ENCODE results near the gene AIFM2. TPM values are rescaled to one million over a fixed set of nuclear protein-coding genes. Genes with fewer than 3 reads are reported as not detected.

AIFM2 gene
- total and polyA plus RNA-seq, 4 donors = 5.0 to 20.3 (median 9.7) TPM

DNA sequence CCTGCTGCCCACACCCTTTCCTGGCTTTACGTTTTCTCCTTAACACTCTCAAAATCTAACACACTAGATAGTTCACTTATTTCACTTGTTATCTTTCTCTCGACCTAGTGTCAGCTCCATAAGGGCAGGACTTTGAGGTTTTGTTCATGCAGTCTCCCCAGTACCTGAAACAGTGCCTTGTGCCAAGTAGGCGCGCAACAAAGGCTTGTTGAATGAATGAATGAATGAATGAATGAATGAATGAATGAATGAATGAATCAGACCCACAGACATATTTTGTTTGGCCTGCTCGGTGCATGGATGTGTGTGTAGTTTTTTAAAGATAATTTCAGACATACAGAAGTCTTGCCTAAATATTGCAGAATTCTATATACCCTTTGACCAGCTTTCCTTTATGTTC is 7.7 kb upstream of the AIFM2 start:
- no peak for DNase-seq (ENCODE audit: low spot score)
- Histone ChIP-seq H3K9ac (ENCODE audit: low read depth in 1 of 2, low read length in 2 of 2) (no peak overlapping the region), H3K4me1 (ENCODE audit: control insufficient read depth in 4 of 4, insufficient read depth in 4 of 4, low read length in 3 of 4) (peaks cover 3 to 7% (median 6%) of the 10 kb centered on the region in 4 donors), H3K27me3 (ENCODE audit: control insufficient read depth in 4 of 4, insufficient read depth in 4 of 4, low read length in 3 of 4) (no peaks in the 10 kb centered on the region), H3K4me3 (ENCODE audit: low read depth in 1 of 3, low read length in 3 of 3) (no peak overlapping the region), H3K9me3 (ENCODE audit: control insufficient read depth in 4 of 4, low read length in 3 of 4) (no peaks in the 10 kb centered on the region), H3K27ac (ENCODE audit: low read depth in 1 of 2, low read length in 2 of 2) (no peak overlapping the region), H3K36me3 (ENCODE audit: control insufficient read depth in 4 of 4, insufficient read depth in 3 of 4, low read depth in 1 of 4, low read length in 3 of 4) (peaks cover 0 to 6% (median 2%) of the 10 kb centered on the region in 4 donors)
- no peak for TF ChIP-seq FOXA1 (IDR thresholded peaks at IDR 0.05)
- TF ChIP-seq RXRA (IDR thresholded peaks at IDR 0.05) = no peak
- TF ChIP-seq, protein P1, sequence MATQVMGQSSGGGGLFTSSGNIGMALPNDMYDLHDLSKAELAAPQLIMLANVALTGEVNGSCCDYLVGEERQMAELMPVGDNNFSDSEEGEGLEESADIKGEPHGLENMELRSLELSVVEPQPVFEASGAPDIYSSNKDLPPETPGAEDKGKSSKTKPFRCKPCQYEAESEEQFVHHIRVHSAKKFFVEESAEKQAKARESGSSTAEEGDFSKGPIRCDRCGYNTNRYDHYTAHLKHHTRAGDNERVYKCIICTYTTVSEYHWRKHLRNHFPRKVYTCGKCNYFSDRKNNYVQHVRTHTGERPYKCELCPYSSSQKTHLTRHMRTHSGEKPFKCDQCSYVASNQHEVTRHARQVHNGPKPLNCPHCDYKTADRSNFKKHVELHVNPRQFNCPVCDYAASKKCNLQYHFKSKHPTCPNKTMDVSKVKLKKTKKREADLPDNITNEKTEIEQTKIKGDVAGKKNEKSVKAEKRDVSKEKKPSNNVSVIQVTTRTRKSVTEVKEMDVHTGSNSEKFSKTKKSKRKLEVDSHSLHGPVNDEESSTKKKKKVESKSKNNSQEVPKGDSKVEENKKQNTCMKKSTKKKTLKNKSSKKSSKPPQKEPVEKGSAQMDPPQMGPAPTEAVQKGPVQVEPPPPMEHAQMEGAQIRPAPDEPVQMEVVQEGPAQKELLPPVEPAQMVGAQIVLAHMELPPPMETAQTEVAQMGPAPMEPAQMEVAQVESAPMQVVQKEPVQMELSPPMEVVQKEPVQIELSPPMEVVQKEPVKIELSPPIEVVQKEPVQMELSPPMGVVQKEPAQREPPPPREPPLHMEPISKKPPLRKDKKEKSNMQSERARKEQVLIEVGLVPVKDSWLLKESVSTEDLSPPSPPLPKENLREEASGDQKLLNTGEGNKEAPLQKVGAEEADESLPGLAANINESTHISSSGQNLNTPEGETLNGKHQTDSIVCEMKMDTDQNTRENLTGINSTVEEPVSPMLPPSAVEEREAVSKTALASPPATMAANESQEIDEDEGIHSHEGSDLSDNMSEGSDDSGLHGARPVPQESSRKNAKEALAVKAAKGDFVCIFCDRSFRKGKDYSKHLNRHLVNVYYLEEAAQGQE (IDR thresholded peaks at IDR 0.05) = no peak
- no peak for TF ChIP-seq TAF1 (conservative IDR thresholded peaks at IDR 0.05)
- no peak for TF ChIP-seq RAD21 (IDR thresholded peaks at IDR 0.05)
- TF ChIP-seq, protein P2, sequence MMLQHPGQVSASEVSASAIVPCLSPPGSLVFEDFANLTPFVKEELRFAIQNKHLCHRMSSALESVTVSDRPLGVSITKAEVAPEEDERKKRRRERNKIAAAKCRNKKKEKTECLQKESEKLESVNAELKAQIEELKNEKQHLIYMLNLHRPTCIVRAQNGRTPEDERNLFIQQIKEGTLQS (IDR thresholded peaks at IDR 0.05) = no peak
- no peak for TF ChIP-seq GABPA (IDR thresholded peaks at IDR 0.05 in 1 of 2, conservative IDR thresholded peaks at IDR 0.05 in 1 of 2)
- no peak for TF ChIP-seq JUND (IDR thresholded peaks at IDR 0.05)
- TF ChIP-seq NR2F2 (IDR thresholded peaks at IDR 0.05) = no peak
- no peak for TF ChIP-seq YY1 (IDR thresholded peaks at IDR 0.05)
- WGBS = 83% methylated on average over 5 of the region's 5 CpGs

DNA sequence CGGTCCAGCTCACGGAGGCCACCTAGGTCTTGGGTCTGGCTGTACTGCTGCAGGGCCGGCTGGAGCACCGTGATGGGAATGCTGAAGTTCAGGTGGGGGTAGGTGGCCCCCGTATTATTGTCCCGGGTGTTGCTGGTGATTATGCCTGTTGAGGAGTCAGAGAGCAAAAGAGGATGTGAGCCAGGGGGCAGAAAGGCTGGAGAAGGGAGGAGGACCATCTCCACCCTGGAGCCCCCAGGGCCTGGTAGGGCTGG is 7.3 kb upstream of the AIFM2 start:
- peaks cover 0 to 6% (median 2%) of the 10 kb centered on the region in 4 donors for H3K36me3 ChIP-seq (ENCODE audit: control insufficient read depth in 4 of 4, insufficient read depth in 3 of 4, low read depth in 1 of 4, low read length in 3 of 4)
- no peak overlapping the region for H3K4me3 ChIP-seq (ENCODE audit: low read depth in 1 of 3, low read length in 3 of 3)
- no peaks in the 10 kb centered on the region for H3K9me3 ChIP-seq (ENCODE audit: control insufficient read depth in 4 of 4, low read length in 3 of 4)
- H3K27me3 ChIP-seq (ENCODE audit: control insufficient read depth in 4 of 4, insufficient read depth in 4 of 4, low read length in 3 of 4) = no peaks in the 10 kb centered on the region
- H3K9ac ChIP-seq (ENCODE audit: low read depth in 1 of 2, low read length in 2 of 2) = no peak overlapping the region
- WGBS = 95% methylated on average over 6 of the region's 6 CpGs
- TF ChIP-seq HNF4A (conservative IDR thresholded peaks at IDR 0.05) (no peak), NR2F2 (IDR thresholded peaks at IDR 0.05) (no peak), JUND (IDR thresholded peaks at IDR 0.05) (no peak), GABPA (IDR thresholded peaks at IDR 0.05 in 1 of 2, conservative IDR thresholded peaks at IDR 0.05 in 1 of 2) (no peak), YY1 (IDR thresholded peaks at IDR 0.05) (no peak), RAD21 (IDR thresholded peaks at IDR 0.05) (no peak), TAF1 (conservative IDR thresholded peaks at IDR 0.05) (no peak), FOXA2 (IDR thresholded peaks at IDR 0.05) (no peak)
- TF ChIP-seq, protein P3, sequence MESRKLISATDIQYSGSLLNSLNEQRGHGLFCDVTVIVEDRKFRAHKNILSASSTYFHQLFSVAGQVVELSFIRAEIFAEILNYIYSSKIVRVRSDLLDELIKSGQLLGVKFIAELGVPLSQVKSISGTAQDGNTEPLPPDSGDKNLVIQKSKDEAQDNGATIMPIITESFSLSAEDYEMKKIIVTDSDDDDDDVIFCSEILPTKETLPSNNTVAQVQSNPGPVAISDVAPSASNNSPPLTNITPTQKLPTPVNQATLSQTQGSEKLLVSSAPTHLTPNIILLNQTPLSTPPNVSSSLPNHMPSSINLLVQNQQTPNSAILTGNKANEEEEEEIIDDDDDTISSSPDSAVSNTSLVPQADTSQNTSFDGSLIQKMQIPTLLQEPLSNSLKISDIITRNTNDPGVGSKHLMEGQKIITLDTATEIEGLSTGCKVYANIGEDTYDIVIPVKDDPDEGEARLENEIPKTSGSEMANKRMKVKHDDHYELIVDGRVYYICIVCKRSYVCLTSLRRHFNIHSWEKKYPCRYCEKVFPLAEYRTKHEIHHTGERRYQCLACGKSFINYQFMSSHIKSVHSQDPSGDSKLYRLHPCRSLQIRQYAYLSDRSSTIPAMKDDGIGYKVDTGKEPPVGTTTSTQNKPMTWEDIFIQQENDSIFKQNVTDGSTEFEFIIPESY (IDR thresholded peaks at IDR 0.05) = no peak
- TF ChIP-seq, protein P1 (IDR thresholded peaks at IDR 0.05) = no peak
- H3K4me1 ChIP-seq (ENCODE audit: control insufficient read depth in 4 of 4, insufficient read depth in 4 of 4, low read length in 3 of 4) = peaks cover 0 to 4% (median 2%) of the 10 kb centered on the region in 4 donors
- no peak overlapping the region for H3K27ac ChIP-seq (ENCODE audit: low read depth in 1 of 2, low read length in 2 of 2)
- DNase-seq (ENCODE audit: low spot score) = no peak

All from liver (tissue), 9 donors.